Body of pancreas (tissue), 4 donors: Measurements from ENCODE around the gene TNFAIP2.

Source experiments
- CTCF ChIP-seq, 7 experiments: fragments of 450-650 bp in 4 of 7; fragments of 200-600 bp in 3 of 7; sonication (generic) in 3 of 7; IDR thresholded peaks; one replicate each; pipeline ENCODE4 v1.5.1; 2016 to 2019; ENCODE audit warnings: antibody characterized with exemption in 7 of 7
- POLR2A ChIP-seq, 3 donors: fragments of 450-650 bp; IDR thresholded peaks; one replicate each; pipeline ENCODE4 v1.6.1; 2016; ENCODE audit warnings: antibody characterized with exemption in 3 of 3, mild to moderate bottlenecking in 2 of 3

GRCh38 chr14:103146141-103146709, 23.0 kb downstream of the TNFAIP2 start:
- TF ChIP-seq CTCF (IDR thresholded peaks at IDR 0.05) (no peak), POLR2A (IDR thresholded peaks at IDR 0.05) (no peak)
